Measurements from ENCODE around the gene NSUN7. TPM values are rescaled to one million over a fixed set of nuclear protein-coding genes. Genes with fewer than 3 reads are reported as not detected.

NSUN7 gene
- total RNA-seq, 2 donors from 2014 or later = 17.9 to 29.6 TPM

GRCh38 chr4:40785727-40786126, 36.0 kb downstream of the NSUN7 start:
- no peak overlapping the region for H3K4me3 ChIP-seq (ENCODE audit: low read length)
- 95% methylated on average over 8 to 12 of the region's 12 CpGs for WGBS, 2 experiments (ENCODE audit: insufficient coverage in 1 of 2, insufficient read length in 1 of 2)
- H3K9ac ChIP-seq (ENCODE audit: extremely low read depth, low read length, poor library complexity, severe bottlenecking) = no peak overlapping the region
- H3K27ac ChIP-seq (ENCODE audit: low read depth, low read length) = no peak overlapping the region
- H3K9me3 ChIP-seq (ENCODE audit: control insufficient read depth, low read length) = peaks cover 6% of the 10 kb centered on the region
- no peak for TF ChIP-seq CTCF (conservative IDR thresholded peaks at IDR 0.05)
- H3K36me3 ChIP-seq (ENCODE audit: control insufficient read depth, insufficient read depth, low read length) = no peaks in the 10 kb centered on the region
- Mint-ChIP-seq H3K4me1 (no peaks in the 10 kb centered on the region), H3K9me3 (no peaks in the 10 kb centered on the region), H3K27ac (no peak overlapping the region), H3K27me3 (ENCODE audit: insufficient read depth) (no peaks in the 10 kb centered on the region), H3K36me3 (ENCODE audit: low read depth) (peaks cover 19% of the 10 kb centered on the region), H3K4me3 (no peak overlapping the region)
- no peak for DNase-seq
- no peaks in the 10 kb centered on the region for H3K27me3 ChIP-seq (ENCODE audit: control insufficient read depth, insufficient read depth, low read length, poor library complexity, severe bottlenecking)
- no peaks in the 10 kb centered on the region for H3K4me1 ChIP-seq (ENCODE audit: control insufficient read depth, insufficient read depth, low read length)

GRCh38 chr4:40788331-40788730, 38.6 kb downstream of the NSUN7 start:
- DNase-seq = no peak
- Mint-ChIP-seq H3K27ac (no peak overlapping the region), H3K4me3 (no peak overlapping the region)

GRCh38 chr4:40789031-40789430, 39.3 kb downstream of the NSUN7 start:
- Histone ChIP-seq H3K27ac (ENCODE audit: low read depth, low read length) (no peak overlapping the region), H3K36me3 (ENCODE audit: control insufficient read depth, insufficient read depth, low read length) (no peaks in the 10 kb centered on the region), H3K9ac (ENCODE audit: extremely low read depth, low read length, poor library complexity, severe bottlenecking) (no peak overlapping the region), H3K27me3 (ENCODE audit: control insufficient read depth, insufficient read depth, low read length, poor library complexity, severe bottlenecking) (no peaks in the 10 kb centered on the region), H3K4me3 (ENCODE audit: low read length) (no peak overlapping the region), H3K4me1 (ENCODE audit: control insufficient read depth, insufficient read depth, low read length) (no peaks in the 10 kb centered on the region), H3K9me3 (ENCODE audit: control insufficient read depth, low read length) (peaks cover 5% of the 10 kb centered on the region)
- Mint-ChIP-seq H3K4me1 (no peaks in the 10 kb centered on the region), H3K27ac (no peak overlapping the region), H3K36me3 (ENCODE audit: low read depth) (peaks cover 4% of the 10 kb centered on the region), H3K27me3 (ENCODE audit: insufficient read depth) (no peaks in the 10 kb centered on the region), H3K4me3 (no peak overlapping the region), H3K9me3 (no peaks in the 10 kb centered on the region)
- no peak for TF ChIP-seq CTCF (conservative IDR thresholded peaks at IDR 0.05)
- no peak for DNase-seq
- WGBS, 2 experiments (ENCODE audit: insufficient coverage in 1 of 2, insufficient read length in 1 of 2) = 82% methylated on average over 1 of the region's 1 CpG; no CpG with 5 or more reads in 1 of the 2 experiments

More at GRCh38 chr4:40788331-40788730, 38.6 kb downstream of the NSUN7 start:
- no peaks in the 10 kb centered on the region for H3K4me1 ChIP-seq (ENCODE audit: control insufficient read depth, insufficient read depth, low read length)
- H3K36me3 ChIP-seq (ENCODE audit: control insufficient read depth, insufficient read depth, low read length) = no peaks in the 10 kb centered on the region
- H3K27me3 Mint-ChIP-seq (ENCODE audit: insufficient read depth) = no peaks in the 10 kb centered on the region
- H3K9me3 ChIP-seq (ENCODE audit: control insufficient read depth, low read length) = peaks cover 6% of the 10 kb centered on the region
- 91 to 93% methylated on average over 2 of the region's 2 CpGs for whole genome bisulfite sequencing, 2 experiments (ENCODE audit: insufficient coverage in 1 of 2, insufficient read length in 1 of 2)
- H3K36me3 Mint-ChIP-seq (ENCODE audit: low read depth) = peaks cover 10% of the 10 kb centered on the region
- no peak overlapping the region for H3K9ac ChIP-seq (ENCODE audit: extremely low read depth, low read length, poor library complexity, severe bottlenecking)
- no peak overlapping the region for H3K27ac ChIP-seq (ENCODE audit: low read depth, low read length)
- no peak overlapping the region for H3K4me3 ChIP-seq (ENCODE audit: low read length)
- H3K4me1 Mint-ChIP-seq = no peaks in the 10 kb centered on the region
- no peak for TF ChIP-seq CTCF (conservative IDR thresholded peaks at IDR 0.05)
- no peaks in the 10 kb centered on the region for H3K9me3 Mint-ChIP-seq
- no peaks in the 10 kb centered on the region for H3K27me3 ChIP-seq (ENCODE audit: control insufficient read depth, insufficient read depth, low read length, poor library complexity, severe bottlenecking)

All from endodermal cell (in vitro differentiated cells).